Central memory CD4-positive, alpha-beta T cell (primary cell): ENCODE results near the gene CHCHD4.

Source experiments
- DNase-seq: peaks from one replicate; pipeline ENCODE4 v3.0.0; 2022

CHCHD4 gene

DNA sequence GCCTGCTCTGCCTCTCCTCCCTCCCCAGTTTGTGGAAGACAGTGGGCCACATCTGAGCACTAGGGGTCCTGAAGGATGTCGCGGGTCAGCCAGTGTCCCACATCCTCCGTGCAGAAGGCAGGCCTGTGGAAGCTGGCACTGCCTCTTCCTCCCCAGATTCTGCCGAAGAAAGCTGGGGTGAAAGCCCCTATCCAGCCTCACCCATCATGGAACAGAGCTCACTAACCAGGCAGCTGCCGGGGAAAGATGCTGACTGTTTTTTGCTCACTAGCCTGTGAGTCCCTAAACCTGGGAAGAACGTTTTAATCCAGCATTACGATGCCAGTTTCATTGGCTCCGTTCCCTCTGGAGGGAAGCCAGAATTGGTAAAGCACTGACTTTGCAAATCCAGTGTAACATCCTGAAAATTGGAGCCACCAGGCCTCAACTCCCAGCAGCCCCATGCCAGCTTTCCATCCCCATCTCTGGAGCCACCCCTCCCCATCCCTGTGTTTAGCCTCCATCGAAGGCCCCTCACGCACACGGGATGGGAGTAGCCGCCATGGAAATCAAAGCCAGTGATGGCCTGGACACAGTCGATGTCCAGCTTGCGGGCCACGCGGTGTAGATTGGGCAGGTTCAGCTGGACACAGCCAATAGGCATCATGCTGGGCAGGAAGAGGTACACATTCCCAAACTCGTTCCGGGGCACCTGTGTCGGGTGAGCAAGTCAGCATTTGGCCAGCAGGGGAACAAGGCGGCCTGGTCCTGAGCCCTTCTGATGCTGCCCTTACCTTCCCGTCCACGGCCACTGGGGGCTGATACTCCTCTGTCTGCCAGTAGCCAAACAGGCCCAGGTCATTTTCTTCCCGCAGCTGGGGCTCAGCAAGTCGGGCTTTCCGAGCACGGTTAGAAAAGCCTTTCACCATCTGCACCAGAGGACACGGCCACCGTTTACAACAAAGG lies 23.6 kb upstream of the CHCHD4 start:
- no peak for DNase-seq

GRCh38 chr3:14147617-14148016 lies 22.9 kb upstream of the CHCHD4 start:
- no peak for DNase-seq

DNA sequence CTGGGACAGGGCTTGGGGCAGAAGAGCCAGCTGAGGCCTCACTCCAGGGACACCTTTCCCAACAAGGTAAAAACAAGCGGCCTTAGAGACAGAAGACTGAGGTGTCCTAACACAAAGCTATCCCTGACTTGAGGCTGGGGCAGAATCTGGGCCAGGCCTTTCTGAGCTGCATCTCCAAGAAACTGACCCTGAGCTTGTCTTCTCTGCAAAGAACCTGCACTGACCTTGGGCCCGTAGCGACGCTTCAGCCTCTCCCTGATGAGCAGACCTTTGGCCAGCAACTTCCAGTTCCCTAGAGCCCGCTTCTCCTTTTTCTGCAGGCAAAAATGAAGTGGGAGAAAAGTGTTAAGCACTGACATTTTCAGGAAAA lies 22.4 kb upstream of the CHCHD4 start:
- no peak for DNase-seq

GRCh38 chr3:14146381-14147065 lies 21.9 kb upstream of the CHCHD4 start:
- no peak for DNase-seq

DNA sequence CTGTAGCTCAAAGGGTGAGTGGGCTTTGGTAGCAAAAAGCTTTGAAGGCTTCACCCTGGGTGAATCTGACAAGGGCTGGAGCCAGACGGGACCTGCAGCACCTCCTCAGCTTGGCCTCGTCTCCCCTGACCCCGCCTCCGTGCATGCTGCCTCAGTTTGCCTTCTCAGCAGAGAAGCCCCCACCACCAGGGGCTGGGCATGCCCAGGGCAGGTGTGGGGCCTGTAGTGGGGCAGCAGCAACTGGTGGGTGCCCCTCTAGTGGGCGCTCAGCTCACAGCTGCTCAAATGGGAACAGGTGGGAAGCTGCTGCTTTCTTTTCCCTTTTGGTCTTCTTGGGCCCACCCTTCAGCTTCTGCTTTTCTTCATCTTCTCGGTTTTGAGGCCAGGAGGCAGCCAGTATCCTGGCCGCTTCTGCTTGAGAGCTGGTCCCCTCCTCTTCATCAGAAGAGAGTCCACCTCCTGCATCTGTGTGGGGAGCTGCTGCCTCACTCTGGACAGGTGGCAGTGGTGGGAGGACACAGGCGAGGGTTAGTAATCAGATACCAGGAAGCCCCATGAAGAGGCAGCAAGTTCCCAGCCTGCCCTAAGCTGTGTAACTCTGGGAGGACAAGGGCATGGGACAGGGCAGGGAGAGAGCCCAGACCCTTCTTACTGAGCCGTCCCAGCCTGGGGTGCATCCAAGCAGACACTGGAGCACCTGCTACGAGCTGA lies 21.2 kb upstream of the CHCHD4 start:
- no peak for DNase-seq

DNA sequence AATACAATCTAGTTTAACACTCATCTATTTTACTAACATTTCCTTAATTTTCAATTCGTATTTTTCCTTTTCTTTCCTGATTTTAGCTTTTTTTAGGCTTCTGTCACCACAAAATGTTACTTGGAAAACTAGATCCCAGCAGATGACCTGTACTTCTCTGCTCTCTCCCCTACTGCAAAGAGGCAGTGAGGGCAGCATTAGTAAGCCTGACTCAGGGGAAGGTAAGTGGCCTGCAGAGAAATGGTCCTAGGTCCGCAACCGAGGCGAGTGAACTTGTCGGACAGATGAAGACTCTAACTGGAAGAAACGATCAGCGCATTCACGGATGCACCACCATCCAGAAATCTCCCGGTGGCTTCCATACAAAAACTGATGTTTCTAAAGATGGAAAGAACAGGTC lies 20.6 kb upstream of the CHCHD4 start:
- DNase-seq, result no peak

- DNase-seq, result peak; percentile 93
Observed at GRCh38 chr3:14144423-14145075, 19.9 kb upstream of the CHCHD4 start.

DNA sequence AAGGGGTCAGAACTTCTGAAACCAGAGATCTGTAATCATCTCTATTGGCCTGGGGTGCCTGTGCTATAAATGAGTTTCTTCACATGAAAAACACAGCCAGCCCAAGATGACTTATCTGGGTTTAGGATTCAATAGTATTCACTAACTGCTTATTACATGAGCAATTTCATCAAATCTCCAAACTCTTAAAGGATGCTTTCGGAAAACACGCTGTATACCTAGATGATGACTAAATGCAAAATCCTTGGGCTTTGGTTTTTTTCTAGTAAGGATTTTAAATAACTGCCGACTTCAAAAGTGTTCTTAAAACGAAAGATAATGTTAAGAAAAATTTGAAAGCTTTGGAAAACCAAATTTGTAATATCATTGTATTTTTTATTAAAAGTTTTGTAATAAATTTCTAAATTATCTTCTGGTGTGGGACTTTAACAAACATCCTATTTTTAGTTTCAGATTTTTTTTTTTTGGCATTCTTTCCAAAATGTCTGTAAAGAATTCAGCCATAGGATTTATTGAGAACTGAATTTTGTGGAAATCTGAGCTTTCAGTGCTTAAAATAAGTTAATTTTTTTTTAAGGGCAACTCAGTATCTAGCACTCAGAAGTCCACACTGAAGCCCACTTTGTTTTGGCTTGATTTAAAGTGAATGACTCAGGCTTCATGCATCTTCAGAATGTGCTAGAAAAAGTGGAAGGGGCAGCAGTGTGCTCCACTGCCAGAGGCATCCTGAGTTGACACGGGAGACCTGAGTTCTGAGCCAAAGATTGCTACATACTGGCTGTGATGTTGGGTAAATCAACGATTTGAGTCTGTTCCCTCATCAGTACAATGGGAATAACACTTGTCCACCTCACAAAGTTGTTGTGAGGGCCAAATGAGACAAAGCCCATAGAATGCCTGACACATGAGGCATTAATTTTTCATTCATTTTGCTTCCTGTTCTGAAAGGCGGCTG lies 18.9 kb upstream of the CHCHD4 start:
- no peak for DNase-seq

DNA sequence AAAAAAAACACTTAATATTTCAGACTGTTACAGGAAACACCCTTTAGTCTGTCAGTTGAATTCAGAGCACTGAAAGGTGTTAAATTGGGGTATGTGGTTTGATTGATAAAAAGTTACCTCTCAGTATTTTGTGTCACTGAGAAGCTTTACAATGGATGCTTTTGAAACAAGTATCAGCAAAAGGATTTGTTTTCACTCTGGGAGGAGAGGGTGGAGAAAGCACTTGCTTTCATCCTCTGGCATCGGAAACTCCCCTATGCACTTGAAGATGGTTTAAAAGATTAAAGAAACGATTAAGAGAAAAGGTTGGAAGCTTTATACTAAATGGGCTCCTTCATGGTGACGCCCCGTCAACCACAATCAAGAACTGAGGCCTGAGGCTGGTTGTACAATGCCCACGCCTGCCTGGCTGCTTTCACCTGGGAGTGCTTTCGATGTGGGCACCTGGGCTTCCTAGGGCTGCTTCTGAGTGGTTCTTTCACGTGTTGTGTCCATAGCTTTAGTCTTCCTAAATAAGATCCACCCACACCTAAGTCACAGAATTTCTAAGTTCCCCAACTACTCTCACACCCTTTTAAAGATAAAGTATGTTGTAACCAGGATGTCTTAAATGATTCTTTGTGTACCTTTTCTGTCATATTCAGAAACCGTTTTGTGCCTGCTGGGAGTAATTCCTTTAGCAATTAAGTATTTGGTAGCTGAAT lies 18.0 kb upstream of the CHCHD4 start:
- DNase-seq, result peak; percentile 88

DNA sequence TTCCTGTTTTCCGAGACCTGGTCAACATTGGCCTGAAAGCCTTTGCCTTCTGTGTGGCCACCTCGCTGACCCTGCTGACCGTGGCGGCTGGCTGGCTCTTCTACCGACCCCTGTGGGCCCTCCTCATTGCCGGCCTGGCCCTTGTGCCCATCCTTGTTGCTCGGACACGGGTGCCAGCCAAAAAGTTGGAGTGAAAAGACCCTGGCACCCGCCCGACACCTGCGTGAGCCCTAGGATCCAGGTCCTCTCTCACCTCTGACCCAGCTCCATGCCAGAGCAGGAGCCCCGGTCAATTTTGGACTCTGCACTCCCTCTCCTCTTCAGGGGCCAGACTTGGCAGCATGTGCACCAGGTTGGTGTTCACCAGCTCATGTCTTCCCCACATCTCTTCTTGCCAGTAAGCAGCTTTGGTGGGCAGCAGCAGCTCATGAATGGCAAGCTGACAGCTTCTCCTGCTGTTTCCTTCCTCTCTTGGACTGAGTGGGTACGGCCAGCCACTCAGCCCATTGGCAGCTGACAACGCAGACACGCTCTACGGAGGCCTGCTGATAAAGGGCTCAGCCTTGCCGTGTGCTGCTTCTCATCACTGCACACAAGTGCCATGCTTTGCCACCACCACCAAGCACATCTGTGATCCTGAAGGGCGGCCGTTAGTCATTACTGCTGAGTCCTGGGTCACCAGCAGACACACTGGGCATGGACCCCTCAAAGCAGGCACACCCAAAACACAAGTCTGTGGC lies 17.1 kb upstream of the CHCHD4 start:
- DNase-seq, result no peak

DNA sequence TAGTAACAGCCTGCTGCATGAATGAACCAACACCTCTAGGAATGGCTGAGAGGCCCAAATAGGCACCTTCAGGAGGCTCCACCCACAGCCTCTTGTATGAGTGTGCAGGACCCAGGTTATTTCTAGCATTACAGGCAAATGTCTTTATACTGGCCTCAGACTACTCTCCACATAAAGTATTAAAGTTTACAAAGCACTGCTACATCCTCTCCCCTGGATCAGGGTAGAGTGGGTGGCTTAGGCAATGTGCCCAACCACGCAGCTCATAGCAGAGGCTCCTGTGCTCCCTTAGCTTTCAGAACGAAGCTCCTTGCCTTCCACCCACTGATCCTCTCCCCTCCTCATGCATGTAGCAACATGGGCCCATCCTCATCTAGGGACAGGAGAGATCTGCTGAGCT lies 16.5 kb upstream of the CHCHD4 start:
- no peak for DNase-seq

- no peak for DNase-seq
Observed at GRCh38 chr3:14140668-14141067, 16.0 kb upstream of the CHCHD4 start.

GRCh38 chr3:14139771-14140170 lies 15.1 kb upstream of the CHCHD4 start:
- no peak for DNase-seq

- no peak for DNase-seq
Observed at GRCh38 chr3:14138878-14139655, 14.4 kb upstream of the CHCHD4 start.

DNA sequence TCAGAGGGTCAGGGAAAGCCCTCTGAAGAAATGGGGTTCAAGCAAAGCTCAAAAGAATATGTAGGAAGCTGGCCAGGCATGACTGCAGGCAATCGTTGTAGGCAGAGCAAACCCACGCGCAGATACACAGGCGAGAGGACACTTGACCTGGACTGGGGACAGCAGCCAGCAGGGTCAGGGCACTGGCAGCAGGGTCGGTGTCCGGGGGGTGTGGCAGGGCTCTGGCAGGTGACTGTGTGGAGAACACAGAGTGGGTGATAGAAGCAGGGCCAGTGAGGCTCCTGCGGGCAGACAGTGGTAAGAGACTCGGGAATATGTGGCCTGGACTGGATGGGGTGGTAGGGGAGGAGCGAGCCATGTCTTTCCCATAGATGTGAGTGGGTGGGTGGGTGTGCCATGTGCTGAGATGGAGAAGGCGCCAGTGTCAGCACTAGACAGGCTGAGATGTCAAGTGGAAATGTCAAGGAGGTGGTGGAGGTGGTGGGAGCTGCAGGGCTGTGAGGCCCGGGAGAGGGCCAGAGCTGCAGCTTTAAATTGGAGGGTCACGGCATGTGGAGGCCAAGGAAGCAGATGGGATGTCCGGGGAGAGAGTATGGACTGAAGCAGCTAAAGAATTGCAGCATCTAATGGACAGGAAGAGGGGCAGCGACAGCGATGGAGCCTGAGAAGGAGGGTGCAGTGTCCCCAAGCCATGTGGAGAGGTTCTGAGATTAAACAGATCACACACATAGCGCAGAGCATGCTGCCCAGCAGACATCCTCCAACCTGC lies 13.6 kb upstream of the CHCHD4 start:
- no peak for DNase-seq

GRCh38 chr3:14137445-14137844 lies 12.8 kb upstream of the CHCHD4 start:
- no peak for DNase-seq

DNA sequence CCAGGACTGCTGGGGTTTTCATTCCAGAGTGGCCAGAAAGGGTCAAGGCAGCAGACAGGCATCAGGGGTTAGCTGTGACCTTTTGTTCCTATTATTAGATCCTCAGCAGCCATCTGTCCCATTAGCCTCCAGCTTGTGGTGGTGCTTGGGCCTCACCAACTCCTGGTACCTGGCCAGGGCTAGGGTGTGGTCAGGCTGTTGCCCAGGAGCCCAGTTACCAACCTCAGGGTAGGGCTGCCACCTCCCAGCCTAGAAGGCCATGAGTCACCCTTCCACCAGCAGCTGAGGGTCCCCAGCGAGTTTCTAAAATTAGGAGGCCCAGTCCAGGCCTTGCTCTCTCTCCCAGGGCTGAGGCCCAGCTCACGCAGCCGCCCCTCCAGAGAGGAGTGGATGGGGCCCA lies 12.3 kb upstream of the CHCHD4 start:
- DNase-seq, result no peak

DNA sequence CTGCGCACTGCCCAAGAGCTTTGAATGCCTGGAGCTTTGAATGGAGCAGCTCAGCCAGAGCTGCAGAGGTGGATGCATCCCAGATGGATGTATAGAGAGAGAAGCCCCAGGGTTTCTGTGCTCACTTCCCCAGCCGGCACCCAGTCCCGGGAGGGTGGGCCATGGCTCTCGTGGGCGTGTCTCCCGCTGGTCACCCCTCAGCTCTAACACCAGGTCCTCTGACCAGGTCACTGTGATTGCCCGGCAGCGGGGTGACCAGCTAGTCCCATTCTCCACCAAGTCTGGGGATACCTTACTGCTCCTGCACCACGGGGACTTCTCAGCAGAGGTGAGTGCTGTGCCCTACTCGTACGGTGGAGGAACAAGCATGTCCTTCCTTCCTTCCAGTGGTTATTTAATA lies 10.9 kb upstream of the CHCHD4 start:
- no peak for DNase-seq

GRCh38 chr3:14134291-14134690 lies 9.6 kb upstream of the CHCHD4 start:
- DNase-seq, result no peak
